D721Med (cell line): ENCODE results near the gene CRPPA.
"Not testable (repeated sequence)": the region's sequence is repeated elsewhere in the genome, so short reads cannot be mapped to it uniquely, and the experiment has no call there.

ENCODE experiments used
- DNase-seq: peaks from one replicate; pipeline ENCODE4 v3.0.0; 2011; ENCODE audit warnings: low spot score; ENCODE audit not compliant: insufficient read length
- FAIRE-seq: peaks from 2 replicates; lab custom pipeline; 2011; peaks lifted over from hg19 to GRCh38; lab: Jason Lieb, UNC
- CTCF ChIP-seq: IDR thresholded peaks from 2 replicates; pipeline ENCODE4 v1.5.1; 2012; ENCODE audit warnings: mild to moderate bottlenecking, control low read depth; ENCODE audit not compliant: insufficient read depth; ENCODE audit errors: missing control alignments

CRPPA gene

GRCh38 chr7:16455591-16455990, 34.3 kb upstream of the CRPPA start:
- DNase-seq (no peak), FAIRE-seq (no peak)
- no peak for TF ChIP-seq CTCF

DNA sequence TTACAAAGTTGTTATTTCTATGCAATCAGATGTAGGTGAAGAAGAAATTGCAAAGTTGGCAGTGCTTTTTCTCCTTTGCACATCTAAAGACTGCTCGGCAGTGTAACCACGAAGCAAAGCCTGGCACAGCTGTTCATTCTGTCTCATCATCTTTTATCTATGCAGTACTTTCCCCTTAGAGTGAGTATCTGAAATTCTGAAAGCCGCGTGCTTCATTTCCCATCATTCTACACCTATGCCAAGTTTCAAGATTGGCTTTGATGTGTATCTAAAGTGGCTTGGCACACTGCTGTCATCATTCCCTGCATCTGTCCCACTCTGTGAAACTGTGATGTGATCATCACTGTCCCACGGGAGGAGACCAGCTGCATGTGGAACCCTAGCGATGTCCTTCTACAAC, 29.0 kb upstream of the CRPPA start:
- TF ChIP-seq CTCF, result no peak
- no peak for FAIRE-seq
- DNase-seq, result no peak

GRCh38 chr7:16447876-16448275, 26.5 kb upstream of the CRPPA start:
- FAIRE-seq (no peak), DNase-seq (no peak)
- no peak for TF ChIP-seq CTCF

DNA sequence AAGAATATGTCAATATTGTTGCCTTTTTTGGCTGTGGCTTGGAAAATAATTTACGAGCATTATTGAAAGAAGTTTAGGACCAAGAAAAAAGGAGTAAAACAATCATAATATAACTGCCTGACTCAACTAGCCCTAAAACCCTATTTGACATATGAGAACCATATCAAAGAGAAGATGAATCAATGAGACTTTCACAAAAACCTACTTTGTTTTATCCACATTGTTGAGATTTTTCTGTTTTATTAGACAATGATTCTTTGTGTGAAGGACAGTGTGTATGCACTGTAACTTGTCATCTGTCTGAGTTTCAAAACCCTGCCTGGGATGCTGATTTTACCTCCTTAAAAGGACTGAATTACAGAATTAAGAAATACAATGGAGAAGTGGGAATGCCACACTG, 25.2 kb upstream of the CRPPA start:
- FAIRE-seq, result no peak
- no peak for TF ChIP-seq CTCF
- DNase-seq, result no peak

DNA sequence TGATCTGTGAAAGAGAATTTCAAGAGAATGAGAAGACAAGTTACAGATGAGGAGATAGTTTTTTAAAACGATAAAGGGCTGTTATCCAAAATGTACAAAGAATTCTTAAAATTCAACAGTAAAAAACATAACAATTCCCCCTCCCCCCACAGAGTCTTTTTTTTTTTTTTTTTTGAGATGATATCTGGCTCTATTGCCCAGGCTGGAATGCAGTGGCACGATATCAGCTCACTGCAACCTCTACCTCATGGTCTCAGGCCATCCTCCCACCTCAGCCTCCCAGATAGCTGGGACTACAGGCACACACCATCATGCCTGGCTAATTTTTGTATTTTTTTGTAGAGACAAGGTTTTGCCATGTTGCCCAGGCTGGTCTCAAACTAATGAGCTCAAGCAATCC, 22.5 kb upstream of the CRPPA start:
- DNase-seq, FAIRE-seq: not testable (repeated sequence)

DNA sequence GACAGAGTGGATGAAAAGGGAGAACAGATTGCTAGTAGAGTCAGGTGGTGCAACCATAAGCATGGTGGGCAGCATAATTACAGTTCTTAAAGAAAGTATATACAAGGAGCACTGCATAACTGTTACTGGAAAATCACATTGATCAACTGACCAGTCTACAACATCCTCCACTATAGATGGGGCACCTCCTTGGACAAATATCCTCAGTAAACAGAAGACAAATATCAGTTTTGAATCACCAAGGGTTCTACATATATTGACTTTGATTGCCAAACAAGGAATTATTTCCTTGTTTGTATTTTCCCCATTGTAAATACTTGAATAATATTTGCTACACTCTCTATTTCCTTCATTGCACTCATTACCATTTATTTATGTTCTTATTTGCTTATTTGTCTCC, 17.6 kb upstream of the CRPPA start:
- FAIRE-seq (no peak), DNase-seq (no peak)
- TF ChIP-seq CTCF, result no peak

- FAIRE-seq, result no peak
- no peak for TF ChIP-seq CTCF
- no peak for DNase-seq
Measured at GRCh38 chr7:16436306-16436705, 15.0 kb upstream of the CRPPA start.

GRCh38 chr7:16433568-16434122, 12.3 kb upstream of the CRPPA start:
- FAIRE-seq (no peak), DNase-seq (no peak)
- no peak for TF ChIP-seq CTCF
